Neural progenitor cell (in vitro differentiated cells): ENCODE data around the gene GSE1.

Experiments used
- CTCF ChIP-seq: fragments of 200-600 bp; sonication (generic); IDR thresholded peaks from 2 replicates; pipeline ENCODE4 v1.5.1; 2017; ENCODE audit warnings: antibody characterized with exemption, mild to moderate bottlenecking
- EZH2phosphoT487 ChIP-seq: fragments of 200-600 bp; sonication (generic); IDR thresholded peaks from 2 replicates; pipeline ENCODE4 v1.6.1; 2017; ENCODE audit warnings: antibody characterized with exemption

GRCh38 chr16:85603203-85603755, 9.8 kb upstream of the GSE1 start:
- TF ChIP-seq CTCF (no peak), EZH2phosphoT487 (no peak)
